ENCODE data around the gene TLE3. TPM values are rescaled to one million over a fixed set of nuclear protein-coding genes. Genes with fewer than 3 reads are reported as not detected.

Gene TLE3
- total RNA-seq, 1 donor from 2014 or later: 124 TPM

DNA sequence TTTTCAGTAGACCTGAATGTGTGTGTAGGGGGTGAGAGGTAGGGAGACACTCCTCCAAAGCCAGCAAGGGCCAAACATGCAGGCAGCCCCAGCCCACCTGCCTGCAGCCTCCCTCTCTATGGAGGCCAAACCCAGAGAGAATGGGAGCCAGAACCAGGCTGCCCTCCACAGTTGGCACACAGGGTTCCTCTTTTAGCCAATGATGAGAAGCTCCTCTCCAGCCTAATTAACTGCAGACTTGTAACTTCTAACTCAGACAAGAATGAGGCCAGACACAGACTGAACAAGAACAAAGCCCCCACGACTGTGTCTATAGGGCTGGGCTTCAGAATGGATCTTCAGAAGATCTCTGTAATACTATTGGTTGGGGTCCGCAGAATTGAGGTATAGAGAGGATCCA lies 12.3 kb upstream of the TLE3 start:
- H3K4me3 Mint-ChIP-seq (ENCODE audit: low read depth): no peak overlapping the region
- H3K9me3 Mint-ChIP-seq (ENCODE audit: low read depth): no peaks in the 10 kb centered on the region
- TF ChIP-seq, protein P1, sequence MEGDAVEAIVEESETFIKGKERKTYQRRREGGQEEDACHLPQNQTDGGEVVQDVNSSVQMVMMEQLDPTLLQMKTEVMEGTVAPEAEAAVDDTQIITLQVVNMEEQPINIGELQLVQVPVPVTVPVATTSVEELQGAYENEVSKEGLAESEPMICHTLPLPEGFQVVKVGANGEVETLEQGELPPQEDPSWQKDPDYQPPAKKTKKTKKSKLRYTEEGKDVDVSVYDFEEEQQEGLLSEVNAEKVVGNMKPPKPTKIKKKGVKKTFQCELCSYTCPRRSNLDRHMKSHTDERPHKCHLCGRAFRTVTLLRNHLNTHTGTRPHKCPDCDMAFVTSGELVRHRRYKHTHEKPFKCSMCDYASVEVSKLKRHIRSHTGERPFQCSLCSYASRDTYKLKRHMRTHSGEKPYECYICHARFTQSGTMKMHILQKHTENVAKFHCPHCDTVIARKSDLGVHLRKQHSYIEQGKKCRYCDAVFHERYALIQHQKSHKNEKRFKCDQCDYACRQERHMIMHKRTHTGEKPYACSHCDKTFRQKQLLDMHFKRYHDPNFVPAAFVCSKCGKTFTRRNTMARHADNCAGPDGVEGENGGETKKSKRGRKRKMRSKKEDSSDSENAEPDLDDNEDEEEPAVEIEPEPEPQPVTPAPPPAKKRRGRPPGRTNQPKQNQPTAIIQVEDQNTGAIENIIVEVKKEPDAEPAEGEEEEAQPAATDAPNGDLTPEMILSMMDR (IDR thresholded peaks at IDR 0.05; ENCODE audit: unreplicated experiment): no peak
- peaks cover 24% of the 10 kb centered on the region for H3K4me1 Mint-ChIP-seq (ENCODE audit: low read depth)
- H3K27ac Mint-ChIP-seq: no peak overlapping the region
- DNase-seq (ENCODE audit: low spot score, unreplicated experiment): no peak
- H3K27me3 Mint-ChIP-seq: peaks cover 56% of the 10 kb centered on the region
- H3K36me3 Mint-ChIP-seq (ENCODE audit: insufficient read depth): no peaks in the 10 kb centered on the region

DNA sequence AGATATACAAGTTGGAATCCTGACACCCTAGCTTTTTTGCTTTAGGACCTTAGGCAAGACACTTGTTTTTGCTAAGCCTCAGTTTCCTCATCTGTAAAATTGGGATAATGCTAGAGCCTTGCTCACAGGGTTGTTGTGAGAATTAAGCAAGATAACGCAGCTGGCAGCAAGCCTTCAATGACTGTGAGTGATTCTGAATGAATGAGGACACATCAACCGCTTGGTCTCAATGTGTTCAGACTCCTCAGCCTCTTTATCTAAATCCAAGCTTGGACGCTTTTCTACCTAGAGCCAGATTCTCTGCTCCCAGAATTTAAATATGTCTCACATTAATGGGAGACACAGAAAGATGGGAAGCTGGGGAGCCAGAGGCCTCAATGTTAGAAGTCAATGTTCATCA lies 11.8 kb upstream of the TLE3 start:
- no peak for DNase-seq (ENCODE audit: low spot score, unreplicated experiment)
- no peaks in the 10 kb centered on the region for H3K9me3 Mint-ChIP-seq (ENCODE audit: low read depth)
- no peaks in the 10 kb centered on the region for H3K36me3 Mint-ChIP-seq (ENCODE audit: insufficient read depth)
- H3K4me1 Mint-ChIP-seq (ENCODE audit: low read depth): peaks cover 21% of the 10 kb centered on the region
- TF ChIP-seq, protein P1 (IDR thresholded peaks at IDR 0.05; ENCODE audit: unreplicated experiment): no peak
- H3K4me3 Mint-ChIP-seq (ENCODE audit: low read depth): no peak overlapping the region
- no peak overlapping the region for H3K27ac Mint-ChIP-seq
- H3K27me3 Mint-ChIP-seq: peaks cover 52% of the 10 kb centered on the region

DNA sequence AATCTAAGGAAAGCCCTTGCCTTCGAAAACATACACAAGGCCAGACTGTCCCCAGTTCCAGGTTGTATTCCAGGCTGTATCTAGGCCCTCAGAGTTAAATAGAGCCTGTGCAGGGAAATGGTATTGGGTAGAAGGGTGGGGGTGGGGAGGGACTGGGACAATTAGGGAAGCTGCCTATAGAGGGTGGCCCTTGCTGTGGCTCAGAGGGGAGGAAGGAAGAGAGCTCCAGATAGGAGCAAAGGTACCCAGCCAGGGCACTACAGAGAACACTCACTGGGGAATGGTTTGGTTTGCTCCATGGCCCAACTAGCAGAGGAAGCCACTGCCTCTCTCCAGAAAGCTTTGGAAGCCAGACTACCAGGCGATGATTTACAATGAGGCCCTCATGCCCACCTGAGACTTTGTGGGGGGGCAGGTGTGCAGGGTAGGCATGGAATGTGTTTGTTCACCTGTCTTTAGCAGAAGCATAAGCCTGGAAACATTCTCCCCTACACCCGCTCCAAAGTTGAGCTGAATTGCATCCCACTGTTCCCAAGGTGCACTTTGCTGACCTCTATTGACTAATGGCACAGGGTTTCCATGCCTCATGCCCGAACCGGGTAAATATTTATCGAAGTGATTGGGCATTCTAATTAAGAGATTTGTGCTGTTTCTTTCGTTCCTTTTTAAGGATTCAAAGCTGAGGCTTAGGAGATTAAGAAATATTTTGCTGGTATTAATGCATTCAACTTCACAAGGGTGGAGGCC lies 6.3 kb upstream of the TLE3 start:
- H3K27ac Mint-ChIP-seq: no peak overlapping the region
- H3K9me3 Mint-ChIP-seq (ENCODE audit: low read depth): no peaks in the 10 kb centered on the region
- no peaks in the 10 kb centered on the region for H3K36me3 Mint-ChIP-seq (ENCODE audit: insufficient read depth)
- peaks cover 33% of the 10 kb centered on the region for H3K4me1 Mint-ChIP-seq (ENCODE audit: low read depth)
- TF ChIP-seq, protein P1 (IDR thresholded peaks at IDR 0.05; ENCODE audit: unreplicated experiment): no peak
- H3K4me3 Mint-ChIP-seq (ENCODE audit: low read depth): no peak overlapping the region
- DNase-seq (ENCODE audit: low spot score, unreplicated experiment): no peak
- peaks cover 35% of the 10 kb centered on the region for H3K27me3 Mint-ChIP-seq

DNA sequence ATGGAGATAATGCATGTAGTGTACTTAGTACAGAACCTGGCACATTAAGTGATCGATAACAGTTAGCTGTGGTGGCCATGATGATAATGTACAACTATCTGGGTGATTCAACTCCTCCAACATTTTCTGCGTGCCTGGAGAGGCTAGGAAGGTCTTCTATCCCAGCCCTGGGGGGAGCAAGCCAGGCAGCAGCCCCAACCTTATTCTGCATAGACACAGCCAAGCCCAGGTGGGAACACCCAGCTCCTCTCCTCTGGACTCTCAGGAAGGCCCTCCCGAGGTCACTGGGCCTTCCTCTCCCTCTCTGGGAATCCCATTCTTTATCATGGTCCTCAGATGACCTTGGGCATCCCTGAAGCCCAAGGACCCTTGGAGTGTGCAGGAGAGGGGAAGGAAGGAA lies 5.1 kb upstream of the TLE3 start:
- Mint-ChIP-seq H3K36me3 (ENCODE audit: insufficient read depth) (no peaks in the 10 kb centered on the region), H3K4me3 (ENCODE audit: low read depth) (no peak overlapping the region), H3K27ac (peak overlapping the region; percentile 21), H3K4me1 (ENCODE audit: low read depth) (peaks cover 37% of the 10 kb centered on the region), H3K9me3 (ENCODE audit: low read depth) (no peaks in the 10 kb centered on the region), H3K27me3 (peaks cover 29% of the 10 kb centered on the region)
- no peak for DNase-seq (ENCODE audit: low spot score, unreplicated experiment)
- TF ChIP-seq, protein P1 (IDR thresholded peaks at IDR 0.05; ENCODE audit: unreplicated experiment): no peak

DNA sequence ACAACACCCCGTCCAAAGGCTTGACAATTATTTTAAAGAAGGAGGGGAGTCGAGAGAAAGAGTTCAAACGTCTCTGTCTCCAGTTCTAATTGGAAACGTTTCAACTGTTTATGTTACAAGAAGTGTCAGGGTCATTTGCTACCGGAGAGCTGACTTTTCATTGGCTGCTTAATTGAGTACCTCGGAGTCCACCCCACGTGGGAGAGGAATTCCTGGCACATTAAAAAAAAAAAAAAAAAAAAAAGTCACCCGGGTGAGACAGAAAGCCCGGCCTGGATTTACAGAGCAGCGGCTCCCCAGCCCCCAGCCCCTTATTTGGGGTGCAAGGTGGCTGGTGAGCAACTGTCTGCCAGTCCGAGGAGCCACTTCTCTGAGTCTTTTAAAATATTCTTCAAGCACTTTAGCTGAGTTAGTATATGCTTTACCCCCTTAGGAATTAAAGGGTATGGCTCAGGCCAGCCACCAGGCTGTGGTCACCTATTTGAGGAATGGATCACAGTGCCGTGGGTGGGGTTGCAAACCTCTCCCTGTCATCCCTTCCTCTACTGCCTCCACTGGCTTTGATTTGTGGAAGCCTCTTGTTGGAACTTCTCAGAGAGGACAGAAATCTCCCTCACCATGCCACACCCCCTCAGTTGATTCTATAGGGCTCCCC lies 3.9 kb upstream of the TLE3 start:
- H3K27me3 Mint-ChIP-seq: peaks cover 17% of the 10 kb centered on the region
- DNase-seq (ENCODE audit: low spot score, unreplicated experiment): peak; percentile 60
- H3K36me3 Mint-ChIP-seq (ENCODE audit: insufficient read depth): no peaks in the 10 kb centered on the region
- TF ChIP-seq, protein P1 (IDR thresholded peaks at IDR 0.05; ENCODE audit: unreplicated experiment): no peak
- H3K4me1 Mint-ChIP-seq (ENCODE audit: low read depth): peaks cover 37% of the 10 kb centered on the region
- H3K9me3 Mint-ChIP-seq (ENCODE audit: low read depth): no peaks in the 10 kb centered on the region
- H3K27ac Mint-ChIP-seq: peak overlapping the region; percentile 88
- peak overlapping the region; percentile 53 for H3K4me3 Mint-ChIP-seq (ENCODE audit: low read depth)
